T follicular helper cell (primary cell): Measurements from ENCODE around the gene KDM1B.

Source experiments
- DNase-seq: peaks from one replicate; pipeline ENCODE4 v3.0.0-alpha.2; 2020; ENCODE audit warnings: low read depth
- total RNA-seq, 2 experiments: gene quantifications; one replicate each; lab custom pipeline; 2026; lab: John Stamatoyannopoulos, UW

KDM1B gene, protein sequence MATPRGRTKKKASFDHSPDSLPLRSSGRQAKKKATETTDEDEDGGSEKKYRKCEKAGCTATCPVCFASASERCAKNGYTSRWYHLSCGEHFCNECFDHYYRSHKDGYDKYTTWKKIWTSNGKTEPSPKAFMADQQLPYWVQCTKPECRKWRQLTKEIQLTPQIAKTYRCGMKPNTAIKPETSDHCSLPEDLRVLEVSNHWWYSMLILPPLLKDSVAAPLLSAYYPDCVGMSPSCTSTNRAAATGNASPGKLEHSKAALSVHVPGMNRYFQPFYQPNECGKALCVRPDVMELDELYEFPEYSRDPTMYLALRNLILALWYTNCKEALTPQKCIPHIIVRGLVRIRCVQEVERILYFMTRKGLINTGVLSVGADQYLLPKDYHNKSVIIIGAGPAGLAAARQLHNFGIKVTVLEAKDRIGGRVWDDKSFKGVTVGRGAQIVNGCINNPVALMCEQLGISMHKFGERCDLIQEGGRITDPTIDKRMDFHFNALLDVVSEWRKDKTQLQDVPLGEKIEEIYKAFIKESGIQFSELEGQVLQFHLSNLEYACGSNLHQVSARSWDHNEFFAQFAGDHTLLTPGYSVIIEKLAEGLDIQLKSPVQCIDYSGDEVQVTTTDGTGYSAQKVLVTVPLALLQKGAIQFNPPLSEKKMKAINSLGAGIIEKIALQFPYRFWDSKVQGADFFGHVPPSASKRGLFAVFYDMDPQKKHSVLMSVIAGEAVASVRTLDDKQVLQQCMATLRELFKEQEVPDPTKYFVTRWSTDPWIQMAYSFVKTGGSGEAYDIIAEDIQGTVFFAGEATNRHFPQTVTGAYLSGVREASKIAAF
- 12.1 to 12.6 reads per million in 2 experiments for total RNA-seq

DNA sequence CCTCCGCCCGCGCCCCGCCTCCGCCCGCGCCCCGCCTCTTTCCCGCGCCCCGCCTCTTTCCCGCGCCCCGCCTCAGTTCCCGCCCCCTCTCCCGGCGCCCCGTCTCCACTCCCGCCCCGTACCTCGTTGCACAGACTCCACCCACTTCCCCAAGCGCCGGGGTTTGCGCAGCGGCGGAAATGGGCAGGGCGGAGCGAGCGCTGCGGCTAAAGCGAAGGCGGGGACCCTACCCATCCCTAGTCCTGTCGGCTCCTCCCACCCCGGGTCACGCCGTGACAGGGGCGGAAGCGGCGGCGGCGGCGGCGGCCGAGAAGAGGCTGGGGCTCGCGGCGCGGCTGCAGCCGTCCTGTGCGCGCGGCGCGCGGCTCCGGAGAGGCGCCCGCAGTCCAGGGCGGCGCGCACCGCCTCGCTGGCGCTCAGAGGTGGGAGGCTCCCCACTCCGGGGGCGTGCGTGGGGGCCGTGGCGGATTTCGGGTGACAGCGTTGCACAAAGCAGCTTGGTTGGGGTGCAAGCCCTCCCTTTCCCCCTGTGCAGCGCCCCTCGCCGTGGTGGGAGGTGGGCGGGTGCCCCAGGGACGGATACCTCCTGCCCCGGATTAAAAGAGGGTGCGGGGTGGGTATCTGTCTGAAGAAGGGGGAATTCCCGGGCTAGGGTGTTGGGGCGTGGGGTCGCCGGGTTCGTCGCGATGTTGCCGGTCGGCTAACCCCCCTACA is at the start of gene KDM1B:
Gene KDM1B, plus strand, starts transcription at position 273 of the 714 bp plus-strand sequence. CDS start 4,474 bp downstream, outside the sequence.
- peak; percentile 98 for DNase-seq

DNA sequence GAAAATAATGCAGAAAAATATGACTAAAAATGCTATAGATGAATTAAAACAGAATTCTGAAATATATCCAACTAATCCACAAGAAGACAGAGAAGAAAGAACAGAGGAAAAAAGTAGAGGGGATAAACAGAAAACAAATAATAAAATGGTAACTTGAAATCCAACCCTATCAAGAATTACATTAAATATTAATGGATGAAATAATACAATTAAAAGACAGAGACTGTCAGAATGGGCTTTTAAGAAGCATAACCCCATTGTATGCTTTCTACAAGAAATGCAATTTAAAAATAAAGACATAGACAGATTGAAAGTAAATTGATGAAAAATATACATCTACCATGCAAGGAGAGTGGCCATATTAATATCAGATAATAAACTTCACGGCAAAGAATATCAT is 48.2 kb upstream of the KDM1B start:
- DNase-seq: no peak

DNA sequence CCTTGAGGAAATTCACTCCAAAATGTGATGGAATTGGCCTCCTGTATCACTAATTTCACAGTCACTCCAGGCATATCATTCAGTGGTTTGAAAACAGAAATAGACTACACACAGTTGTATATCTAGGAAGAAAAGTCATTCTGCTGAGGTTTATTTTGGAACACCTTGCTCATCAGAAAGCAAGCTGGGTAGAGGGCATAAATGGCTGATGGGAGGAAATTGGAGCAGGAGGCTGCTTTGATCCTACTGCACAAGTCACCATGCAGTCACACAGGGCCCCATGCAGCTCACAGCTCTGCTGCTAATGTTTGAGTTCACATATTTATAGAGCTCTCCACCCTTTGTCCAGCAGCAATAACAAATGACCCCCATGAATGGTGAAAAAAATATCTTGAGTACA is 45.1 kb upstream of the KDM1B start:
- no peak for DNase-seq

DNA sequence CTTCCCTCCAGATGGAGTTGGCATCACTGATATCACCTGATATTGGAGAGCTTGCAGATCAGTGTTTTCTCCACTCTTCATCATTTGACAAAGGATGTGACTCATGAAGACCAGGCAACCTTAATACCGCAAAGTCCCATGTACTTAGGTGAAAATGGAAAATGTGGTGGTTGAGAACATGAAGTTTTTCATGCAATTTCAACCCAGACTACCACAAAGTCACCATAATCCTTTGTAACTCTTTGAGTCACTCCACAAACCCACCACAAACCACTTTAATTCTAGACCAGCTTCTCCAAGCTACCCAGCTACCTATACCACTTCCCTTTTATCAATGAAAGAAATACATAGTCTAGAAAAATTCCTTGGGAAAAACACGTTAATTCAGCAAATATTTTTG is 39.9 kb upstream of the KDM1B start:
- DNase-seq: no peak

DNA sequence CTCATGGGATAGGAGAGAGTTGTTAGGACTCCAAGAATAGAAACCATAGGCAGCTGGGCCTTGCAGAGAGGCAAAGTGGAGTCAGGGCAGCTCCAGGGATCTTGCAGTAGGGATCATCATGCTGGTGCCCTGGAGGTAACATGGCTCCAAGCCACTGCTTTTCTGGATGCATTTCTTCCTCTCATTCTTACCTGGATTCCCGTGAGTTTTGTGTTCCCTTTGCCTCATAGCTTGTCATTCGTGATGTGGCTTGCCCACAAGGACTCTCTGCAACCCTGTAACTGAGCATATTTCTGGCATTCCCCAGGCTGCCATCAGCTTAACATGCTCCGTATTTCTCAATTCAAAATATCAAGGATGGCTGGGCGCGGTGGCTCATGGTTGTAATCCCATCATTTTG is 38.1 kb upstream of the KDM1B start:
- no peak for DNase-seq

DNA sequence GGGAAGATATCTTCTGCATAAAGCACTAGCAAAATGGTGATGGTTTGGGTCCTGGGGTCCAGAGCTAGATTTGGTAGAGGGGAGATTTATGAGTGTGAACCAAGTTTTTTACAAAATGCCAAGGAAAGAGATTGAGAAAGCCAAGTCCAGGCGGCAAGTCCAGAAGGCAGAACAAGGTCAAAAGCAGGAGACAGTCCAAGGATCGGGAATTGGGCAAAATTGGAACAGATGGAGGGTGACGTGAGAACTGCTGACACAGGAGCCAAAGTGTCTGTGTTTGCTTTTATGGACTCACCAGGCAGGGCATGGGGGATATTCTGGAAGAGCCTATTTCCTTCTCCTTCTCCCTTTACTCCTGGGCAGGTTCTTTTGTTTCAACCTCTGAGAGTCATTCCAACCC is 36.9 kb upstream of the KDM1B start:
- no peak for DNase-seq

DNA sequence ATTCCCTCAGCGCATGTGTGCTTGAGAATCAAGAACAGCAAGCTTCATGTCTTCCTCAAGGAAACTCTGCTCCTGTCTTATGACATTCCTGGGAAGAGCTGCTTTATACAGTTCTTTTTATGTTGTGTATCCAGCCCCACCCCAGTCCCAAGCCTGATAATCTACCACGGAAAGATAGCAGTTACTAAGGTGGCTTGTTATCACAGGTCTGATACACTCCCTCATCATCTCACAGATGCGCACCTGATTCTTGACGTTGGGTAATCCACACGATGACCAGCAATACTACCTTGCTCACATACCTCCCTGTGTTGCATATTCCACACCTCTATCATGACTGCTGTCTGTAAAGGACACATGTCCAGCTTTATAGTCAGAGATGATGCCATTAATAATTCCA is 36.0 kb upstream of the KDM1B start:
- no peak for DNase-seq

DNA sequence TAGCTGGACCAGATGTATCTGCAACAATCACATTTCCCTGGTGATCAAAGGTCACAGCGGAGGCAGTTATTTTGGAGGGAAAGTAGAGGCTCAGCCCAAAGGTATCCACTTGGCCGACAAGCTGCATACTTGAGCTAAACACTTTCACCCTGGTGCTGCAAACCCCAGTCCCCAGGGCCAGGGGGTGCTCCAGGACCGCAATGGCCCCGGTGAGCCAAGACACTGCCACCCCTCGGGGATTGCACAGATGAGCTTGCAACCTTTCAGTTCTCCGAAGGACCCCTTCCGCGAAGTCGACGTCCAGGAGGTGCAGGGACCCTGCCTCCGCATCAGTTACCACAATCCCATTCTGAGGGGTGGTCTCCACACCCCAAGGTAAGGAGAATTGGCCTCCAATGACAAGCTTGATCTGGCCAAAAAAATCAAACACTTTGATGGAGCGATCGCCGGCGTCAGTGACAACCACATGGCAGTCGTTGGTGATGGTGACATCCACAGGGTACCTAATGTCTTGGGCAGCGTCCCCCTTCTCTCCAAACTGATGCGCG is 33.6 kb upstream of the KDM1B start:
- DNase-seq: no peak

DNA sequence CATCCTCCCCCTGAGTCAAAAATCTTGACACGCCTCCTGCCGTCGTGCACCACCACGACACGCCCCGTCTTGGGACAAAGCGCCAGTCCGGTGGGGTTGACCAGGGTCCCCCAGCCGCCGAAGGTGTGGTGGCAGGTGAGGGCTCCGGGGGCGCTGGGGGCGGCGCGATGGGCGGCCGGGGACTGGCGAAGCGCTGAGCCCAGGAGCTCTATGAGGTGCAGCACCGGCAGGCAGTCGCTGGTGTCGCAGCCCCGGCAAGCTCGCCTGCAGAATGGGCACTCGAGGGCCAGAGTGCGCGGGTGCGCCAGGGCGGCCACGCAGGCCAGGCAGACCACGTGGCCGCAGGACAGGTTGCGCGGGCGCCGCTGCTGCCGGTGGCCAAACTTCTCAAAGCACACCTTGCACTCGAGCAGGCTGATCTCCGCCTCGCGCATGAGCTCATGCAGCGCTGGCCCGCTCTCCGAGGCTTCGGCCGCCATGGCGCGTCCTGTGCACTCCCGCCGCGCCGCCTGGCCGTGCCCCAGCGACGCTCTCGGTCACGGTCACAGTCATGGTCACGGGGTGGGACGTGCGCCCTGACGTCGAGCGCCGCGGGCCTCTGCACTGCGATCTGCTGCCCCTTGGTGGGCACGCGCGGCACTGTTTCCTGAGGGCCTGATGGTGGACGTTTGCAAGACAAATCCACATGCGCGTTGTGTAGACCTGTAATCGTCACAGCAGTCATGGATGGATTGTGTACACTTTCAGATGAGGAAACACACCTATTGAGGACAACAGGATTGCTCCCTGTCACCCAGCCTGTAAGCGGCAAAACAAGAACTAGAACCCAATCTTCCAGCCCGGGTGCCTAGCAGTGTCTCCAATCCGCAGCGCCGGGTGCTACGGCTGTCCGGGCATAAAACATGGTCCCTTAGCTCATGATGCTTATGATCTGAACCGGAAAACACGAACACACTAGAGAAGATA is 32.8 kb upstream of the KDM1B start, which contains the start of gene NHLRC1:
Gene NHLRC1, minus strand, starts transcription at position 550 of the 966 bp plus-strand sequence. Its CDS starts 71 bp downstream, at position 479.
- peak; percentile 42 for DNase-seq

DNA sequence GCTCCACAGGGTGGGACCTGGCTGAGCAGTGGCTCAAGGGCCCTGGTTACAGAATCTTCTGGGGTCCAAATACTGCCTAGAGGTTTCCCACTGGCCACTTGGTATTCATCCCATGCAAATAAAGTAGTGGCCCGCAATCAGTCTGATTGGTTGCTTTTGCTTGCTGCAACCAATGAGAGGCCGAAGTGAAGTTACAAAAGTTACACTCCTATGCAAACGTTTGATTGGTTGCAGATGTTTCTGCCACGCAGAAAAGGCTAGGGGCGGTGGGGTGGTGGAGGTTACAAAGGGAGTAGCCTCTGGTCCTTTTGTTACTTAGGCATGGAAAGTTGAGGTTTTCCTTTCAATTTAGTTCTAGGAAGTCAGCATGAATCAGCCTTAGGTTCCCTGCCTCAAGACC is 29.1 kb upstream of the KDM1B start:
- no peak for DNase-seq

DNA sequence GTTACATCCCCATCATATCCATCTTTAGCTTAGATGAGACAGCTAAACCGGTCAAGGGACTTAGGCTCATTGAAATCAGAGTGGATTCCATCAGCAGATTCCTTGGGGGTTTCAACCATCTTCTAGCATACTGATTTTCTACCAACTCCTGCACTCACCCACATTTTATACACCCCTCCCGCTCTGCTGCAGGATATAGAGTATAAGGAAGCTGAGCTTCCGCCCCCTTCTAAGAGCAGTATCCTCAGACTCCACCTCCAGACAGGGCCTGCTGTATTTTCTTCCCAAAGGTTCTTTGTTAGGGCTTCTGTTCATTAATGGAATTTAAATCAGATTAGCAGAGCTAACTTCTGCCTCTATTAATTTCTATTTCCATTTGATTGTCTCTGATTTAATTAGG is 22.9 kb upstream of the KDM1B start:
- DNase-seq: no peak

DNA sequence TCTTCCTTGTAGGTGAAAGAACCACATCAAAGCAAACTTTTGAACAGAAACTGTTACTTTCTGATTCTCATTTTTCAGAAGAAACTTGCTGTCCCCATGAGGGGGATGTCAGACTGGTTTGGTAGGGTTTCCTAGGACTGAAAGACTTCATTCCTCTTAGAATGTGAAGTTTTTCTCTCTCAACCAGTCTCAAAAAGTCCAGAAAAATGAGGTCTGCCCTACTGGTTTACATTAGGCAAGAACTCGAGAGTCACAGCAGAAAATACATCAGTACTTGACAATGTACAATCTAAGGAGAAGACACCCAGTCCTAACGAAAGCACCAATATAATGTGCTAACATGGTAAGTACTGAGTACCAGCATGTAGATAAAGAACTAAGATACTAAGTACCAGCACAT is 20.1 kb upstream of the KDM1B start:
- DNase-seq: no peak

DNA sequence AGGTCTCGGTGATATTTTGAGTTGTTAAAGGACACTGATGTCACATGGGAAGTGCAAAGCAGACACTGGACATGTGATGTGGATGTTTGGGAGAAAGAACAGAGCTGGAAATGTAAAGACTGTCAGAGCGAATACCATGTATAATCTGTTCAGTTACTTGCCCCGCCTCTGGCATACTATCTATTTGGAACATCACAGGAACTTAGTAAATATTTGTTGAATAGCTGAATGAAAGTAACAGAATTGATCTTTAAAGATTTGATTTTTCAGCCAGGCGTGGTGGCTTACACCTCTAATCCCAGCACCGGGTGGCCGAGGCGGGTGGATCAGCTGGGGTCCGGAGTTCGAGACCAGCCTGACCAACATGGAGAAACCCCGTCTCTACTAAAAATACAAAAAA is 19.0 kb upstream of the KDM1B start:
- no peak for DNase-seq

DNA sequence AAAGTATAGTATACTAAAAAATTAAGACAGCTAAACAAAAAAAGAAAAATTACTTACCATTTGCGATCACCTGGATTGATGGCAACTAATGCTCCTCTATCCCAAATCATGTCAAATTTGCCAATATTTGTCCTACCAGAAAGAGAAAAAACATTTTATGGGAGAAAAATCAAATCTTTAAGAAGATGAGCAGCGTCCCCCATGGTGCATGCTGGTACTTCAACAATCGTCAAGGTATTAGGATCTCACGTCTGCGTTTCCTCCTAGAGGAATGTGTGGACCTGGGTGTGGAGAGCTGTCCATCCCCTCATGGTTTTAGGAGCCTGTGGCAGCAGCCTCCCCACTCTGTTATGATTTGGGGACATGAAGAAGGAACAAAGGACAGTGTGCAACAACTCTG is 16.3 kb upstream of the KDM1B start:
- no peak for DNase-seq

DNA sequence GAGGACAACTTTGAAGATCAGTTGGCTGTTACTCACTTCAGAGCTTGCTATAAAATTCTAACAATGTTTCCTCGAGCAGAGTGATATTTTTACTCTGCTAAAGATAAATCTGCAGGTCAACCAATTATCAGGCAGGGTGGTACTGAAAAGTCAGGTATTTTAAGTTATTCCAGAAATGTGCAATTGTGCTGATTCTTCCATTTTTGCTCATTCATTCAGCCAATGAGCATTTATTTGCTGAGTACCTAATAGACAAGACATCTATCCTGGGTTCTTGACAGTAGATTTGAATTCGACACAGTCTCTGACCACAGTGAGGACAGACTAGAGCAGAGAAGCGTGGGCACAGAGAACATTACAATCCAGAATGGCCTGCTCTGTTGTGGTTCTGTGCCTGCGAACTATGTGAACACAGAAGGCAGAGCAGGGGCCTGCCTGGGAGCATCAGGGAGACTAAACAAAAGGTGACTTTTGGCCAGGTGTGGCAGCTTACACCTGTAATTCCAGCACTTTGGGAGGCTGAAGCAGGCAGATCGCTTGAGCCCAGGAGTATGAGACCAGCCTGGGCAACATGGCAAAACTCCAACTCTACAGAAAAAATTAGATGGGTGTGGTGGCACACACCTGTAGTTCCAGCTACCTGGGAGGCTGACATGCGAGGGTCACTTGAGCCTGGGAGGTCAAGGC is 15.1 kb upstream of the KDM1B start:
- no peak for DNase-seq

DNA sequence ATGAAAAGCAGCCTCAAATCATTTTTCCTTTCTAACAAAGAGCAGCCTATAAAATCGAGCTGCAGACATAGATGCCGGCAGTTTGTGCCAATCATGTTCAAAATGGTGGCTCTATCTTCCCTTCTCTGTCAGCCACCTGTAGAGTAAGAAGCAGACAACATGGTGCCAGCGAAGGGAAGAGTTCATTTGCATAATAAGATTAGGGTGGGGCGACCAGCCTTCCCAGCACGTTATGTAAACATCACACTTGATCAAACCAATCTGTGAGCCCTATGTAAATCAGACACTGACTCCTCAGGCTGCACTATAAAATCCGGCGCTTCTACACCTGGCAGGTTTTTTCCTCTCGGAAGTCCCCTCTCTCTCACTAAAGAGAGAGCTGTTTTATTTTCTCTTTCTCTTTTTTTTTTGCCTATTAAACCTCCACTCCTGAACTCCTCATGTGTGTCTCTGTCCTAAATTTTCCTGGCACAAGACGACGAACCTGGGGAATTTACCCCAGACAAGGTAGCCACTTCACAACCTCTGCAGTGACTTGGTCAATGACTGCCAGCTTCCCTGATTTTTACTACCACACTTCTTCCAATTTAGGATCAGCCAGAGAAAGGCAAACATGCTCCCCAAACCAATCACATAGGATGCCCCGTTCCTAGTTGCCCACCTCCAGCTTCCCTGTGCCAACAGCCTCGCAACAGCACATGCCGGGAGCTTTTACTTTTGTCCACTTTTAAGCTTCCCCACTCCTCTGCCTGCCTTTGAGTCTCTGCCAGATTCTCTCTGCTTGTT is 13.2 kb upstream of the KDM1B start:
- no peak for DNase-seq

DNA sequence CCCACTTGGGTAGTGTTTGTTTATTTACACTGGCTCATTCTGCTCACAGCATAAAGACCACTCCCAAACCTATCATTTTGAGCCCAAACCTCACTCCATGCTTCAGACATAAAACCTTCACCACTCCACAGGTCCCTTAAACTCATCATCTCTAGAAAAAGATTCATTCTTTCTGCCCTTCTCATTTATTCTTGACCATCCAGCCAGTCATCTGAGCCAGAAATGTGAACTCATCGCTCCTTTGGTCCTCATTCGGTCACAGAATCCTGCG is 12.7 kb upstream of the KDM1B start:
- DNase-seq: no peak

DNA sequence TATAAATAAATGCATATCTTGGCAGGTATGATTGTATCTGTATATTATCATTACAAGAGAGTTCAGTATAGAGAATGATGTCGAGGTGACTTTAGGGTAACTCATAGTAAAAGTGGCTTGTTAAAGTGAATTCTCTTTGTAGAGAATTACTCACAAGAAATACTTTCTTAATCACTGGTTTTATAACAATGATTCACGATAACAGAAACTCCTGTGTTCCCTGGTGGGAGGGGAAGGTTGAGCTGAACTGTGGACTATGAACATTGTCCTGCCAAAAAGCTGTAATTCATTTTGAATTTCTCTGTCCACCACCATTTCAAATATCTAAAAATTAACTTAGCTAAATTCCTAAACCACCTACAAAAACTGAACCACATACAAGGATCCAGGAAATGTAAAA is 8.1 kb upstream of the KDM1B start:
- DNase-seq: no peak

DNA sequence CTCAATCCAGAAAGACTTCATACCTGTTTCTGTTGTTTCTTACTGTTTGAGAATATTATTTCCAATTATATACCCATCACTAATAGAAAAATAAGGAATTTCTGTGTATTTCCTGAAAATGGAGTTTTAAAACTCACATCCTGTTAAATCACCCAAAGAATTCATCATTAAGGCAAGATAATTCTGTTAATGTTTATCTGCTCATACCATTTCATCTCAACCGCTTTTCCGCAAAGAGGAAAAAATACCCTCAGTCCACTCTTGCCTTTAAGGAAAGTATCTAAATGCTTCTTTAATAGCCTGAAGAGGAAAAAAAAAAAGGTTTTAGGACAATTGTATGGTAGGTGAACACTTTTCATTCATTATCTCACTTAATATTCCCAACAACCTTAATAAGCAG is 7.6 kb upstream of the KDM1B start:
- no peak for DNase-seq
